Astrocyte (in vitro differentiated cells and primary cell): ENCODE results near the gene BCL7C.

Experiments used
- EZH2 ChIP-seq: IDR thresholded peaks from 2 replicates; pipeline ENCODE4 v1.6.1; 2012; ENCODE audit warnings: mild to moderate bottlenecking, low read length, inconsistent platforms; ENCODE audit not compliant: insufficient read depth
- TF ChIP-seq, protein P1 (sequence below): IDR thresholded peaks from 2 replicates; pipeline ENCODE4 v1.5.1; 2011; ENCODE audit warnings: low read depth, mild to moderate bottlenecking, inconsistent platforms, low read length, moderate library complexity; ENCODE audit not compliant: insufficient read depth

- no peak for TF ChIP-seq EZH2
- TF ChIP-seq, protein P1, sequence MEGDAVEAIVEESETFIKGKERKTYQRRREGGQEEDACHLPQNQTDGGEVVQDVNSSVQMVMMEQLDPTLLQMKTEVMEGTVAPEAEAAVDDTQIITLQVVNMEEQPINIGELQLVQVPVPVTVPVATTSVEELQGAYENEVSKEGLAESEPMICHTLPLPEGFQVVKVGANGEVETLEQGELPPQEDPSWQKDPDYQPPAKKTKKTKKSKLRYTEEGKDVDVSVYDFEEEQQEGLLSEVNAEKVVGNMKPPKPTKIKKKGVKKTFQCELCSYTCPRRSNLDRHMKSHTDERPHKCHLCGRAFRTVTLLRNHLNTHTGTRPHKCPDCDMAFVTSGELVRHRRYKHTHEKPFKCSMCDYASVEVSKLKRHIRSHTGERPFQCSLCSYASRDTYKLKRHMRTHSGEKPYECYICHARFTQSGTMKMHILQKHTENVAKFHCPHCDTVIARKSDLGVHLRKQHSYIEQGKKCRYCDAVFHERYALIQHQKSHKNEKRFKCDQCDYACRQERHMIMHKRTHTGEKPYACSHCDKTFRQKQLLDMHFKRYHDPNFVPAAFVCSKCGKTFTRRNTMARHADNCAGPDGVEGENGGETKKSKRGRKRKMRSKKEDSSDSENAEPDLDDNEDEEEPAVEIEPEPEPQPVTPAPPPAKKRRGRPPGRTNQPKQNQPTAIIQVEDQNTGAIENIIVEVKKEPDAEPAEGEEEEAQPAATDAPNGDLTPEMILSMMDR: no peak
Measured at GRCh38 chr16:30903002-30903401, 9.1 kb upstream of the BCL7C start.
